Measurements from ENCODE around the gene ERBB2.

- TF ChIP-seq CTCF (conservative IDR thresholded peaks at IDR 0.05; ENCODE audit: low read length), result no peak
- TF ChIP-seq EZH2phosphoT487 (IDR thresholded peaks at IDR 0.05; ENCODE audit: borderline replicate concordance), result no peak
These were observed 37.9 kb upstream of the ERBB2 start for GRCh38 chr17:39661744-39662541.
